GM12891 (cell line): ENCODE measurements around the gene AFAP1.
"Not testable (repeated sequence)": the region's sequence is repeated elsewhere in the genome, so short reads cannot be mapped to it uniquely, and the experiment has no call there.

Experiments used
- DNase-seq: peaks from one replicate; pipeline ENCODE4 v3.0.0; 2011; ENCODE audit warnings: low spot score; ENCODE audit not compliant: insufficient read length
- FAIRE-seq: peaks from 2 replicates; lab custom pipeline; 2011; peaks lifted over from hg19 to GRCh38; lab: Jason Lieb, UNC
- PAX5 ChIP-seq: IDR thresholded peaks from 2 replicates; pipeline ENCODE4 v1.6.1; 2011; ENCODE audit warnings: low read length, moderate library complexity, mild to moderate bottlenecking; ENCODE audit not compliant: insufficient read depth, severe bottlenecking
- POLR2A ChIP-seq: IDR thresholded peaks from 2 replicates; pipeline ENCODE4 v1.6.1; 2011; ENCODE audit warnings: low read depth, low read length, control low read depth
- POLR2AphosphoS5 ChIP-seq: IDR thresholded peaks from 2 replicates; pipeline ENCODE4 v1.6.1; 2011; ENCODE audit warnings: low read depth, low read length, control low read depth
- POU2F2 ChIP-seq: IDR thresholded peaks from 2 replicates; pipeline ENCODE4 v1.6.1; 2011; ENCODE audit warnings: low read depth, mild to moderate bottlenecking, control low read depth, low read length, moderate library complexity
- SPI1 ChIP-seq: IDR thresholded peaks from 2 replicates; pipeline ENCODE4 v1.6.1; 2011; ENCODE audit warnings: low read depth, low read length, control low read depth
- TAF1 ChIP-seq: IDR thresholded peaks from 2 replicates; pipeline ENCODE4 v1.6.1; 2011; ENCODE audit warnings: low read depth, low read length, control low read depth

Gene AFAP1

DNA sequence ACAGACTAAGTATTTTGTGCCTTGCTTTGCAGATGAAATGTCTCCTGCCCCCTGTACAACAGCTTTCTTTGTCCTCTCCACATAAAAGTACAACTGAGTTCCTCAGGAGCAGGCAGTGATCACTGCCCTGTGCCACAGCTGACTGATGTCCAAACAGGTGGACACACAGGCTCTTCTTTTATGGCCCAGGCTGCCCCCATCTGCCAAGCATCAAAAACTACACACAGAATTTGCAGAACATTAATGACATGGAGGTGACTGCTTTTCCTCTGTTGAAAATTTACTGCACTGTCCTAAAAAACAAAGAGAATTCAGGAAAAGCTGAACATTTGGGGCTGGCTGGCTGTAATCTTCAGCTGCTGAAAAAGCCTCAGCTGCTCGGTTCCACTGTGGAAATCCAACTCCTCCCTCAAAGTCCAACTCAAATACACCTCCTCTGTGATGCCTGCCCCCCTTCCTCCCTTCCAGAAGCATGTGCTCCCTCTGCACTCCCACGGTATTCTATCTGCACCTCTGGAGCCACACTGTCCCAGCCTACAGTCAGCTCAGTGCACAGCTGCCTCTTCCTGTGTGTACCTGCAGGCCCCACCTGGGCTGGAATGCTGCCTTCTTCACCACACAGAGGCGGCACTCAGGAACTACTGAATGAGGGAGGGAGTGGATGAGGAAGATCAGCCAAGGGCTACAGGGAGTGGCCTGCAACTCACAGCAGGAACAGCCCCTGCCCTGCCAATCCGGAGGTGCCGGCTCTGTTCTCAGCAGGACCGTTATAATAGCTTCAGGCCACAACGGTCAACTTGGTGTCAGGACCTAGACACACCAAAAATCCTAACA lies 10.3 kb downstream of the AFAP1 start:
- no peak for DNase-seq
- no peak for FAIRE-seq
- no peak for TF ChIP-seq POLR2A
- TF ChIP-seq POLR2AphosphoS5: no peak
- TF ChIP-seq TAF1: no peak
- no peak for TF ChIP-seq POU2F2
- TF ChIP-seq PAX5: no peak
- TF ChIP-seq SPI1: no peak

DNA sequence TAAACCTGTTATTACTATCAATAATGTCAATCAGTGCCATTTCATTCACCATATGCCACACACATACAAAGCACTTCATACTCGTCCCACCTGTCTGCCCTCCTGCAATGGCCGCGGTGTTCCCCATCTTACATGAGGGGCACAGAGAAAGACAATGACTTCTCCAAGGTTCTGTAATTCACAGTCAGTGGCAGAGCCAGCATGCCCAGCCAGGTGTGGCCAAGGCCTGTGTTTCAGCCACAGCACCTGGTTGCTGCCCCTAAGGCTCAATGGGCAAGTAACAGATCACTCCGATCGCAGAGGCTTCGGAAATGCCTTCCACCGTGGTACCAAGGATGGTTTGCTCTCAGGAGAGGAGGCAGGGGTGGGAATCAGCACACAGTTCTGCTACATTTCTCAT lies 10.9 kb downstream of the AFAP1 start:
- no peak for DNase-seq
- no peak for FAIRE-seq
- no peak for TF ChIP-seq POLR2AphosphoS5
- TF ChIP-seq PAX5: no peak
- TF ChIP-seq POLR2A: no peak
- TF ChIP-seq SPI1: no peak
- no peak for TF ChIP-seq TAF1
- TF ChIP-seq POU2F2: no peak

DNA sequence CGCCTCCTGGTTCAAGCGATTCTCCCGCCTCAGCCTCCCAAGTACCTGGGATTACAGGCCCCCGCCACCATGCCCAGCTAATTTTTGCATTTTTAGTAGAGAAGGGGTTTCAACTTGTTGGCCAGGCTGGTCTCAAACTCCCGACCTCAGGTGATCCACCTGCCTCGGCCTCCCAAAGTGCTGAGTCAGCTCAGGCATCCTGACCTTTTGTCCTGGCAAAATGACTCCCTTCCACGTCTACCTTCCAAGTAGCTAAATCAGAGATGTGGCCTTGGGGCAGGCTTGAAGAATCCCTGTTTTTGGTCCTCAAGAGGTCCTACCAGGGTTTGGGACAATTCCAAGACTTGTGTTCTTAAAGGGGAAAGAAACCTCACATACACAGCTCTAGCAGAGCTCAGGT lies 12.8 kb downstream of the AFAP1 start:
- TF ChIP-seq POLR2A (no peak), POLR2AphosphoS5 (no peak), PAX5 (no peak), TAF1 (no peak), POU2F2 (no peak), SPI1 (no peak)
- DNase-seq: no peak
- FAIRE-seq: no peak

DNA sequence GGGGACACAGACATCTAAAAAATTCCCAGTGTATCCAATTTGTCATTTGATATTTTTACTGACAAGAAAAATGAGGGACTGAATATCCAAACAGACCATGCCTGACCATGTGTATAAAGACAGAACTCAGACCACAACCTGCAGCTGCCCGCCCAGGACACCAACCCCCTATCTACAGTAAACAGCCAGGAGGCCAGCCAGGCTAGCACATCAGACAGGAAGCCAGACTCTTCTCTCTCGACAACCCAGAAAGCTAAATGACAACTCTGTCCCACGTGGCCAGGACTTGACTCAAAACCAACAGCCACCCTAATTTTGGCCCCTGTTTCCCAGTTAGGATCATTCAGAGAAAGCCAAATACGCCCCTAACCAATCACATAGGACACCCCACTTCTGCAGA lies 15.1 kb downstream of the AFAP1 start:
- DNase-seq: no peak
- FAIRE-seq: no peak
- TF ChIP-seq POU2F2 (no peak), SPI1 (no peak), POLR2AphosphoS5 (no peak), PAX5 (no peak), TAF1 (no peak), POLR2A (no peak)

DNA sequence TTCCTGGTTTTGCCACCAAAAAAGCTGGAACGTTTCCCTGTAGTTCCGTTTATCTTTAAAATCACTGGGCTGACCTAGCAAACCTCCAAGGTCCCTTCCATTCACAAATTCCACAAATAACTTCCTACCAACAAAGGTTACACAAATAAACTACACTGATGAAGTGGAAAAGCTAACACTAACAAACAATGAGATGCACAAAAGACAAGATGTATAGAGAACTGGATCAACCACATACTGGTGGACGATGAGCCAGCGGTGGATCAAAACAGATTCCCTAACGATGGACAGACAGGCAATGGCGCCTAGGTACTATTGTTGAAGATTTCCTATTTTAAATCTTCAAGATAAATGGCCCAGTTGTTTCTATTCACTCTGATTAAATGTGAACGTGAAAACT lies 15.5 kb downstream of the AFAP1 start:
- FAIRE-seq: no peak
- DNase-seq: no peak
- TF ChIP-seq POU2F2: no peak

DNA sequence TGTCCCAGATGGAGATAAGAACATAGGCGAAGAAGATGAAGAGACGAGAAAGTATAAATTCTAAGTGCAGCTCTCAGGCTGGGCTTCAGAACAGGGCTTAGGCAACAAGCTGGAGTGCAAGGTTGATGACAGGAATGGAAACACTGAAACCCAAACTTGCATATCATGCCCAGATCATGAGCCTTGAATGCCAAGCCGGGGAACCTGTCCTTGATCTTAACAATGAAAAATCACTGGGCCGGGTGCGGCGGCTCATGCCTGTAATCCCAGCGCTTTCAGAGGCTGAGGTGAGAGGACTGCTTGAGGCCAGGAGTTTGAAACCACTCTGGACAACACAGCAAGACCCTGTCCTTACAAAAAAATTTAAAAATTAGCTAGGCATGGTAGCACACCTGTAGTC lies 17.2 kb downstream of the AFAP1 start:
- DNase-seq (no peak), FAIRE-seq (no peak)
- no peak for TF ChIP-seq POLR2A
- no peak for TF ChIP-seq PAX5
- TF ChIP-seq TAF1: no peak
- no peak for TF ChIP-seq POU2F2
- TF ChIP-seq SPI1: no peak
- no peak for TF ChIP-seq POLR2AphosphoS5

DNA sequence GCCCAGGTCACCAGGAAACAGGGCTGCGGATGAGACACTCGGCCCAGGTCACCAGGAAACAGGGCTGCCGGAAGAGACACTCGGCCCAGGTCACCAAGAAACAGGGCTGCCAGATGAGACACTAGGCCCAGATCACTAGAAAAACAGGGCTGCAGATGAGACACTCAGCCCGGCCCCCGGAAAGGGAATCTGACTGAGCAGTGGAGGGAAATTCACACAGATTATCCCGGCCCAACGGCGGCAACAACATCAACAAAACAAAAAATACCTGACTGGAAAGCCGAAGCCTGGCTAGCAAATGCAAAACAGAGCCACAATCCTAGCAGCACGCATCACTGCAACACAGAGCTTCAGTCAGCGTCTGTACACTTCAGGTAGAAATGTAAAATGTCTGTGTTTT lies 20.7 kb downstream of the AFAP1 start:
- DNase-seq: no peak
- TF ChIP-seq POU2F2: no peak

DNA sequence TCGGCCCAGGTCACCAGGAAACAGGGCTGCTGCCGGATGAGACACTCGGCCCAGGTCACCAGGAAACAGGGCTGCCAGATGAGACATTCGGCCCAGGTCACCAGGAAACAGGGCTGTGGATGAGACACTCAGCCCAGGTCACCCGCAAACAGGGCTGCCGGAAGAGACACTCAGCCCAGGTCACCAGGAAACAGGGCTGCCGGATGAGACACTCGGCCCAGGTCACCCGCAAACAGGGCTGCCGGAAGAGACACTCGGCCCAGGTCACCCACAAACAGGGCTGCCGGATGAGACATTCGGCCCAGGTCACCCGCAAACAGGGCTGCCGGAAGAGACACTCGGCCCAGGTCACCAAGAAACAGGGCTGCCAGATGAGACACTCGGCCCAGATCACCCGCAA lies 21.5 kb downstream of the AFAP1 start:
- FAIRE-seq: not testable (repeated sequence)

More for the DNA sequence above, 20.7 kb downstream of the AFAP1 start:
- no peak for FAIRE-seq

DNA sequence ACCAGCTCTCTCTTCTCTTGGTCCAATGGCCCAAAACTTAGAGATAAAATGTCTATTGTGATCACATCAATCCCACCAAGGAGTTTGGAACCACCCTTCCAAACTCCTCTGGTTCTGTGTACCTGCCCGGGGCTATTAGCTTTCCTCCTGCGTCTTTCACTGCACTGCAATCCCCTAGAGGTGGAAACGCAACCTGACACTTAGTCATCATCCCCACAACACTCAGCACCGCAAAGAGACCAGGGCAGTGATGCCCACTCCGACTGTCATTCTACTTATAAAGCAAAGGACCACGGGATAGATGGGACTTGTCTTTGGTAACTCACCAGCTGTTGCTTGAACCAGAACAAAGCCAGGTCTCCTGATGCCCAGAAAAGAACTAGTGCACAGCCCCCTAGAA lies 22.0 kb downstream of the AFAP1 start:
- FAIRE-seq: no peak
- no peak for DNase-seq
- TF ChIP-seq SPI1 (no peak), POLR2AphosphoS5 (no peak), TAF1 (no peak), PAX5 (no peak), POLR2A (no peak), POU2F2 (no peak)

More for the DNA sequence above, 21.5 kb downstream of the AFAP1 start:
- not testable (repeated sequence) for DNase-seq

DNA sequence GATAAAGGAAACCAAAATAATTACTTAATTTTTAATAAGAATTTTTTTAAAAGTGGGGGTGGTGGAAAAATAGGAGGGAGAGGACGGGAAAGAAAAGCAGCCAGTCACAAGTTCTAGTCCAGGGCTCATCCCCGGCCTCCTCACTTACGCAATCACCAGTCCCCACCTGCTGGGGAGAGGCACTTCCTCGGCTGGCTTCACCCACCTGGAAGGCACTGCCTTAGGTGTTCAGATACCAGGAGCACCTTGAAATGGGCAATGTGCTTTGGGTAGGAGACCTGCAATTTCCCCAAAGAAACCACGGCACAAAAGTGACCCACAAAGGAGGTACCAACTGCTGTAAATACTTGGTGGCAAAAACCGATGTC lies 23.8 kb downstream of the AFAP1 start:
- DNase-seq (no peak), FAIRE-seq (no peak)
- TF ChIP-seq POU2F2 (no peak), POLR2A (no peak), PAX5 (no peak), TAF1 (no peak), SPI1 (no peak), POLR2AphosphoS5 (no peak)
